Caco-2 (cell line): Measurements from ENCODE around the gene PHF21B. TPM values are rescaled to one million over a fixed set of nuclear protein-coding genes. Genes with fewer than 3 reads are reported as not detected.

ENCODE experiments used
- BruUV-seq: library from RNA; stranded (reverse); fragments of 400-500 nt; replicated peaks from 2 replicates; lab custom pipeline; 2021; lab: Mats Ljungman, UMichigan
- CTCF ChIA-PET: fragments of 300-600 bp; sonication (Branson Sonifier 250); formaldehyde crosslinking; loops from one replicate; lab custom pipeline; 2022; ENCODE audit warnings: antibody characterized with exemption; lab: Charles Lee
- POLR2A ChIA-PET: fragments of 300-600 bp; sonication (Branson Sonifier 250); formaldehyde crosslinking; loops from one replicate; lab custom pipeline; 2022; ENCODE audit warnings: antibody characterized with exemption; lab: Charles Lee
- DNase-seq, 2 experiments: peaks; one replicate each; pipeline versions ENCODE4 v3.0.0 to v3.0.0-alpha.2; 2020 to 2022
- H3K27me3 ChIP-seq: replicated peaks from 2 replicates; pipeline ENCODE4 v1.6.0; 2011; ENCODE audit warnings: low read length; ENCODE audit not compliant: control insufficient read depth, insufficient read depth
- H3K36me3 ChIP-seq: 2 replicates; pipeline ENCODE4 v1.5.1; 2011; ENCODE audit warnings: low read length; ENCODE audit not compliant: control insufficient read depth, insufficient read depth
- H3K4me1 ChIP-seq: fragments of 250-450 bp; sonication (Bioruptor Pico); 2 replicates; pipeline ENCODE4 v1.5.1; 2020; ENCODE audit warnings: mild to moderate bottlenecking
- H3K4me3 ChIP-seq: 2 replicates; pipeline ENCODE4 v1.5.1; 2011; ENCODE audit warnings: low read depth, mild to moderate bottlenecking, control low read depth, low read length
- H3K9me3 ChIP-seq: fragments of 250-450 bp; sonication (Bioruptor Pico); 2 replicates; pipeline ENCODE4 v1.5.1; 2020; ENCODE audit warnings: mild to moderate bottlenecking, moderate library complexity
- H3K27ac Mint-ChIP-seq: one replicate; pipeline ENCODE4 v1.8.0; 2022; ENCODE audit warnings: mixed read lengths; ENCODE audit not compliant: unreplicated experiment
- H3K27me3 Mint-ChIP-seq: one replicate; pipeline ENCODE4 v1.8.0; 2022; ENCODE audit warnings: mixed read lengths; ENCODE audit not compliant: insufficient read depth, unreplicated experiment
- H3K36me3 Mint-ChIP-seq: one replicate; pipeline ENCODE4 v1.8.0; 2022; ENCODE audit warnings: mild to moderate bottlenecking, mixed read lengths; ENCODE audit not compliant: insufficient read depth, unreplicated experiment
- H3K4me1 Mint-ChIP-seq: one replicate; pipeline ENCODE4 v1.8.0; 2022; ENCODE audit warnings: low read depth, mixed read lengths; ENCODE audit not compliant: unreplicated experiment
- H3K4me3 Mint-ChIP-seq: one replicate; pipeline ENCODE4 v1.8.0; 2022; ENCODE audit warnings: mild to moderate bottlenecking, moderate library complexity, mixed read lengths; ENCODE audit not compliant: unreplicated experiment
- H3K9me3 Mint-ChIP-seq: one replicate; pipeline ENCODE4 v1.8.0; 2022; ENCODE audit warnings: mixed read lengths; ENCODE audit not compliant: unreplicated experiment
- CTCF ChIP-seq, 2 experiments: fragments of 200-600 bp in 1 of 2; IDR thresholded peaks; 1 replicate in 1 of 2; 2 replicates in 1 of 2; pipeline versions ENCODE4 v1.5.1 to v1.8.0; 2011 to 2022; ENCODE audit warnings: antibody characterized with exemption in 1 of 2, control low read depth in 1 of 2, inconsistent platforms in 1 of 2, low read depth in 1 of 2, low read length in 1 of 2, mild to moderate bottlenecking in 1 of 2, moderate library complexity in 1 of 2; ENCODE audit not compliant: insufficient read depth in 1 of 2, severe bottlenecking in 1 of 2, unreplicated experiment in 1 of 2
- intact Hi-C: fragments of 100-400 bp; cut with micrococcal nuclease; formaldehyde crosslinking; loops from one replicate; pipeline ENCODE4 v1.10.0; 2022; ENCODE audit not compliant: unreplicated experiment
- total RNA-seq: library from RNA; stranded (reverse); gene quantifications from 2 replicates; pipeline ENCODE4 v1.2.3, GENCODE V29; 2022

PHF21B gene
- total RNA-seq, 1 experiment from 2014 or later: 0.98 TPM

- H3K9me3 ChIP-seq: no peaks in the 10 kb centered on the region
- ChIA-PET POLR2A (no interaction called here), CTCF (no interaction called here)
- intact Hi-C loops: no loop called here
- H3K4me3 ChIP-seq: no peak overlapping the region
- Mint-ChIP-seq H3K4me1 (no peaks in the 10 kb centered on the region), H3K9me3 (no peaks in the 10 kb centered on the region), H3K4me3 (no peak overlapping the region), H3K27me3 (no peaks in the 10 kb centered on the region), H3K27ac (no peak overlapping the region), H3K36me3 (no peaks in the 10 kb centered on the region)
- TF ChIP-seq CTCF (IDR thresholded peaks at IDR 0.05; ENCODE audit: insufficient read depth in 1 of 2, low read depth in 1 of 2, low read length in 1 of 2, severe bottlenecking in 1 of 2, unreplicated experiment in 1 of 2): peak; percentile 19 to 27
- H3K4me1 ChIP-seq: no peaks in the 10 kb centered on the region
- H3K27me3 ChIP-seq: no peaks in the 10 kb centered on the region
- BruUV-seq: no TSS peak
- peak; percentile 40 to 45 for DNase-seq
- no peaks in the 10 kb centered on the region for H3K36me3 ChIP-seq
Measured at GRCh38 chr22:44889255-44889878, 120.4 kb downstream of the PHF21B start.

GRCh38 chr22:44888491-44889254 lies 121.1 kb downstream of the PHF21B start:
- H3K27me3 ChIP-seq: no peaks in the 10 kb centered on the region
- Mint-ChIP-seq H3K9me3 (no peaks in the 10 kb centered on the region), H3K36me3 (no peaks in the 10 kb centered on the region), H3K27ac (no peak overlapping the region), H3K4me1 (no peaks in the 10 kb centered on the region), H3K4me3 (no peak overlapping the region), H3K27me3 (no peaks in the 10 kb centered on the region)
- ChIA-PET POLR2A (no interaction called here), CTCF (no interaction called here)
- H3K36me3 ChIP-seq: no peaks in the 10 kb centered on the region
- H3K9me3 ChIP-seq: no peaks in the 10 kb centered on the region
- H3K4me1 ChIP-seq: no peaks in the 10 kb centered on the region
- no peak for TF ChIP-seq CTCF (IDR thresholded peaks at IDR 0.05; ENCODE audit: insufficient read depth in 1 of 2, low read depth in 1 of 2, low read length in 1 of 2, severe bottlenecking in 1 of 2, unreplicated experiment in 1 of 2)
- intact Hi-C loops: no loop called here
- no TSS peak for BruUV-seq
- peak in 1 of 2 experiments; percentile 29 for DNase-seq
- no peak overlapping the region for H3K4me3 ChIP-seq

GRCh38 chr22:44887941-44888366 lies 121.9 kb downstream of the PHF21B start:
- peak in 1 of 2 experiments; percentile 28 for DNase-seq
- intact Hi-C loops: no loop called here
- Mint-ChIP-seq H3K4me3 (no peak overlapping the region), H3K9me3 (no peaks in the 10 kb centered on the region), H3K27me3 (no peaks in the 10 kb centered on the region), H3K36me3 (no peaks in the 10 kb centered on the region), H3K27ac (no peak overlapping the region), H3K4me1 (no peaks in the 10 kb centered on the region)
- Histone ChIP-seq H3K27me3 (no peaks in the 10 kb centered on the region), H3K4me1 (no peaks in the 10 kb centered on the region), H3K9me3 (no peaks in the 10 kb centered on the region), H3K4me3 (no peak overlapping the region), H3K36me3 (no peaks in the 10 kb centered on the region)
- POLR2A ChIA-PET: no interaction called here
- CTCF ChIA-PET: no interaction called here
- TF ChIP-seq CTCF (IDR thresholded peaks at IDR 0.05; ENCODE audit: insufficient read depth in 1 of 2, low read depth in 1 of 2, low read length in 1 of 2, severe bottlenecking in 1 of 2, unreplicated experiment in 1 of 2): no peak
- no TSS peak for BruUV-seq
